H9 (cell line): ENCODE data around the gene CDYL. TPM values are rescaled to one million over a fixed set of nuclear protein-coding genes. Genes with fewer than 3 reads are reported as not detected.

ENCODE experiments used
- DNase-seq: peaks from one replicate; pipeline ENCODE4 v3.0.0-alpha.2; 2017
- H2AFZ ChIP-seq: one replicate; pipeline ENCODE4 v1.6.1; 2013; ENCODE audit warnings: mild to moderate bottlenecking, low read length, control low read depth, moderate library complexity
- H2AK5ac ChIP-seq: 2 replicates; pipeline ENCODE4 v1.6.1; 2013; ENCODE audit warnings: low read length, control low read depth, mixed read lengths; ENCODE audit not compliant: insufficient read length
- H2BK120ac ChIP-seq: one replicate; pipeline ENCODE4 v1.6.1; 2013; ENCODE audit warnings: low read depth, mild to moderate bottlenecking, low read length, control low read depth, inconsistent platforms; ENCODE audit not compliant: poor library complexity, severe bottlenecking
- H2BK12ac ChIP-seq: 2 replicates; pipeline ENCODE4 v1.6.1; 2013; ENCODE audit warnings: low read length, control low read depth, mixed read lengths, low read depth; ENCODE audit not compliant: insufficient read length
- H2BK15ac ChIP-seq: 2 replicates; pipeline ENCODE4 v1.6.1; 2013; ENCODE audit warnings: low read depth, low read length, control low read depth
- H2BK20ac ChIP-seq: one replicate; pipeline ENCODE4 v1.6.1; 2013; ENCODE audit warnings: low read depth, mild to moderate bottlenecking, low read length, control low read depth, inconsistent platforms; ENCODE audit not compliant: poor library complexity, severe bottlenecking
- H2BK5ac ChIP-seq: 2 replicates; pipeline ENCODE4 v1.6.1; 2013; ENCODE audit warnings: low read length, control low read depth, mixed read lengths; ENCODE audit not compliant: insufficient read length
- H3K14ac ChIP-seq: 2 replicates; pipeline ENCODE4 v1.6.1; 2013; ENCODE audit warnings: low read length, control low read depth; ENCODE audit not compliant: insufficient read depth
- H3K18ac ChIP-seq: 2 replicates; pipeline ENCODE4 v1.6.1; 2013; ENCODE audit warnings: low read depth, mild to moderate bottlenecking, mixed read lengths, low read length, control low read depth; ENCODE audit not compliant: insufficient read length
- H3K23ac ChIP-seq: 2 replicates; pipeline ENCODE4 v1.6.1; 2013; ENCODE audit warnings: low read length, control low read depth, mixed read lengths, low read depth; ENCODE audit not compliant: insufficient read length
- H3K23me2 ChIP-seq: 2 replicates; pipeline ENCODE4 v1.6.1; 2013; ENCODE audit warnings: low read depth, mild to moderate bottlenecking, mixed read lengths, low read length, control low read depth; ENCODE audit not compliant: insufficient read length, poor library complexity, severe bottlenecking
- H3K27ac ChIP-seq: 2 replicates; pipeline ENCODE4 v1.5.1; 2013; ENCODE audit warnings: low read length, control low read depth, mixed read lengths, low read depth; ENCODE audit not compliant: insufficient read length
- H3K27me3 ChIP-seq: 2 replicates; pipeline ENCODE4 v1.6.1; 2013; ENCODE audit warnings: low read length, control low read depth, inconsistent platforms; ENCODE audit not compliant: insufficient read depth
- H3K4ac ChIP-seq: 2 replicates; pipeline ENCODE4 v1.6.1; 2013; ENCODE audit warnings: low read depth, mild to moderate bottlenecking, control low read depth, inconsistent platforms, low read length, moderate library complexity
- H3K4me1 ChIP-seq: 2 replicates; pipeline ENCODE4 v1.6.1; 2013; ENCODE audit warnings: low read length, control low read depth, inconsistent platforms; ENCODE audit not compliant: insufficient read depth
- H3K4me2 ChIP-seq: 2 replicates; pipeline ENCODE4 v1.6.1; 2013; ENCODE audit warnings: low read length, control low read depth, mixed read lengths; ENCODE audit not compliant: insufficient read length, insufficient read depth
- H3K56ac ChIP-seq: 2 replicates; pipeline ENCODE4 v1.6.1; 2013; ENCODE audit warnings: low read depth, mild to moderate bottlenecking, mixed read lengths, low read length, control low read depth; ENCODE audit not compliant: insufficient read length
- H3K79me1 ChIP-seq: 2 replicates; pipeline ENCODE4 v1.6.1; 2013; ENCODE audit warnings: low read depth, mild to moderate bottlenecking, moderate library complexity, low read length, control low read depth, inconsistent platforms; ENCODE audit not compliant: insufficient read depth, poor library complexity, severe bottlenecking
- H3K79me2 ChIP-seq: 2 replicates; pipeline ENCODE4 v1.6.1; 2013; ENCODE audit warnings: low read length, control low read depth, inconsistent platforms; ENCODE audit not compliant: insufficient read depth
- H3K9ac ChIP-seq: 2 replicates; pipeline ENCODE4 v1.6.1; 2013; ENCODE audit warnings: low read length, control low read depth, mixed read lengths; ENCODE audit not compliant: insufficient read length; ENCODE audit errors: extremely low read depth
- H3K9me3 ChIP-seq: one replicate; pipeline ENCODE4 v1.6.1; 2013; ENCODE audit warnings: low read depth, low read length, inconsistent platforms; ENCODE audit not compliant: control insufficient read depth
- H3T11ph ChIP-seq: one replicate; pipeline ENCODE4 v1.6.1; 2013; ENCODE audit warnings: mild to moderate bottlenecking, low read length, control low read depth, inconsistent platforms
- H4K20me1 ChIP-seq: one replicate; pipeline ENCODE4 v1.6.1; 2013; ENCODE audit not compliant: control insufficient read depth, insufficient read length, insufficient read depth
- H4K5ac ChIP-seq: 2 replicates; pipeline ENCODE4 v1.6.1; 2013; ENCODE audit warnings: low read depth, mild to moderate bottlenecking, mixed read lengths, low read length, control low read depth; ENCODE audit not compliant: insufficient read length
- H4K8ac ChIP-seq: replicated peaks from 2 replicates; pipeline ENCODE4 v1.6.1; 2013; ENCODE audit warnings: low read length, control low read depth, mixed read lengths, low read depth; ENCODE audit not compliant: insufficient read length
- H4K91ac ChIP-seq: 2 replicates; pipeline ENCODE4 v1.6.1; 2013; ENCODE audit warnings: low read depth, mild to moderate bottlenecking, moderate library complexity, mixed read lengths, low read length, control low read depth; ENCODE audit not compliant: insufficient read length
- H3K27ac Mint-ChIP-seq, 3 experiments: 2 replicates in 2 of 3; 3 replicates in 1 of 3; pipeline ENCODE4 v1.8.0; 2020 to 2021; ENCODE audit warnings: mixed read lengths in 3 of 3, mild to moderate bottlenecking in 1 of 3, moderate library complexity in 1 of 3
- H3K27me3 Mint-ChIP-seq: 2 replicates; pipeline ENCODE4 v1.8.0; 2021; ENCODE audit warnings: low read depth, mild to moderate bottlenecking, moderate library complexity, mixed read lengths
- H3K36me3 Mint-ChIP-seq, 3 experiments: 2 replicates in 2 of 3; 3 replicates in 1 of 3; pipeline ENCODE4 v1.8.0; 2020 to 2021; ENCODE audit warnings: low read depth in 3 of 3, mixed read lengths in 3 of 3; ENCODE audit not compliant: insufficient read depth in 1 of 3
- H3K4me1 Mint-ChIP-seq, 2 experiments: 2 replicates each; pipeline ENCODE4 v1.8.0; 2020; ENCODE audit warnings: mixed read lengths in 2 of 2
- H3K4me3 Mint-ChIP-seq, 2 experiments: 2 replicates in 1 of 2; 3 replicates in 1 of 2; pipeline ENCODE4 v1.8.0; 2020 to 2021; ENCODE audit warnings: mild to moderate bottlenecking in 2 of 2, mixed read lengths in 2 of 2, moderate library complexity in 1 of 2
- H3K9me3 Mint-ChIP-seq, 2 experiments: 2 replicates in 1 of 2; 3 replicates in 1 of 2; pipeline ENCODE4 v1.8.0; 2020; ENCODE audit warnings: mild to moderate bottlenecking in 2 of 2, mixed read lengths in 2 of 2, moderate library complexity in 1 of 2
- CTCF ChIP-seq: fragments of 200-600 bp; sonication (generic); conservative IDR thresholded peaks from 3 replicates; pipeline ENCODE4 v1.8.0; 2021; ENCODE audit warnings: antibody characterized with exemption, mild to moderate bottlenecking
- WGBS: extraction: QIAGEN DNeasy Blood & Tissue Kit; methylation state at CpG from one replicate; pipeline ENCODE4 v1.1.7; 2013; ENCODE audit warnings: missing lambda C conversion rate, low lambda C conversion rate, mixed read lengths; ENCODE audit not compliant: insufficient read length; ENCODE audit errors: extremely low coverage; 5-methylcytosine and 5-hydroxymethylcytosine counted together
- total RNA-seq: library from RNA; stranded (reverse); gene quantifications from 2 replicates; pipeline ENCODE4 v1.2.1, GENCODE V29; 2021

The CDYL gene
- total RNA-seq, 1 experiment from 2014 or later = 95.0 TPM

DNA sequence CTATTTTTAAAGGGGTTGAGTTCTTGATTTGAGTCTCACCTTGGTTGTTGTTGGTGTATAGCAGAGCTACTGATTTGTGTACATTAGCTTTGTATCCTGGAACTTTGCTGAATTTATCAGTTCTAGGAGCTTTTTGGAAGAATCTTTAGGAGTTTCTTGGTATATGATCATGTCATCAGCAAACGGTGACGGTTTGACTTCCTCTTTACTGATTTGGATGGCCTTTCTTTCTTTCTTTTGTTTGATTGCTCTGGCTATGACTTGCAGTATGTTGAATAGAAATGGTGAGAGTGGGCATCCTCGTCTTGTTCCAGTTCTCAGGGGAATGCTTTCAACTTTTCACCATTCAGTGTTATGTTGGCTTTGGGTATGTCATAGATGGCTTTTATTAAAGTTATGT, 64.0 kb downstream of the CDYL start:
- no peak overlapping the region for H4K5ac ChIP-seq
- no peak overlapping the region for H2BK12ac ChIP-seq
- no peak overlapping the region for H2AK5ac ChIP-seq
- H3K27me3 Mint-ChIP-seq = no peaks in the 10 kb centered on the region; the same call in 1 of the 2 replicates
- H3K79me2 ChIP-seq = peaks cover 37% of the 10 kb centered on the region; the same call in 1 of the 2 replicates
- H3K23me2 ChIP-seq = no peaks in the 10 kb centered on the region
- peaks cover 4% of the 10 kb centered on the region for H3K79me1 ChIP-seq
- H3K27ac Mint-ChIP-seq = peak overlapping the region in 1 of 3 experiments; percentile 48; a peak in 1 of 7 replicates
- H4K8ac ChIP-seq = no peak overlapping the region
- no peak overlapping the region for H2BK120ac ChIP-seq
- H2AFZ ChIP-seq = no peak overlapping the region
- no peak overlapping the region for H2BK15ac ChIP-seq
- no peak overlapping the region for H3K23ac ChIP-seq
- no peaks in the 10 kb centered on the region for H3K9me3 ChIP-seq
- H4K91ac ChIP-seq = no peak overlapping the region
- no peak overlapping the region for H3K4me3 Mint-ChIP-seq
- no peak overlapping the region for H2BK5ac ChIP-seq
- H3K27me3 ChIP-seq = no peaks in the 10 kb centered on the region
- H2BK20ac ChIP-seq = no peak overlapping the region
- no peak overlapping the region for H3K14ac ChIP-seq
- peaks cover 31 to 59% of the 10 kb centered on the region in 2 experiments for H3K9me3 Mint-ChIP-seq
- H3K4me2 ChIP-seq = no peak overlapping the region
- peaks cover 36 to 66% (median 60%) of the 10 kb centered on the region in 3 experiments for H3K36me3 Mint-ChIP-seq
- no CpG with 5 or more reads among the region's 3 CpGs for WGBS
- no peak overlapping the region for H3K18ac ChIP-seq
- H3K27ac ChIP-seq = no peak overlapping the region
- no peak overlapping the region for H3K9ac ChIP-seq
- H4K20me1 ChIP-seq = no peaks in the 10 kb centered on the region
- H3K56ac ChIP-seq = no peak overlapping the region
- H3T11ph ChIP-seq = no peak overlapping the region
- DNase-seq = no peak
- H3K4me1 Mint-ChIP-seq = peaks cover 42 to 56% of the 10 kb centered on the region in 2 experiments
- H3K4ac ChIP-seq = no peak overlapping the region
- no peaks in the 10 kb centered on the region; the same call in 1 of the 2 replicates for H3K4me1 ChIP-seq
- no peak for TF ChIP-seq CTCF
